NCI-H748 treated with DMSO at 0.1 percent for 48 hours (cell line): ENCODE data around the gene CCBE1.
A peak's percentile ranks its signal among the peaks of the same experiment; 100 is the strongest.

Experiments
- DNase-seq: peaks from one replicate; lab custom pipeline; 2025; lab: John Stamatoyannopoulos, UW

Gene CCBE1

DNA sequence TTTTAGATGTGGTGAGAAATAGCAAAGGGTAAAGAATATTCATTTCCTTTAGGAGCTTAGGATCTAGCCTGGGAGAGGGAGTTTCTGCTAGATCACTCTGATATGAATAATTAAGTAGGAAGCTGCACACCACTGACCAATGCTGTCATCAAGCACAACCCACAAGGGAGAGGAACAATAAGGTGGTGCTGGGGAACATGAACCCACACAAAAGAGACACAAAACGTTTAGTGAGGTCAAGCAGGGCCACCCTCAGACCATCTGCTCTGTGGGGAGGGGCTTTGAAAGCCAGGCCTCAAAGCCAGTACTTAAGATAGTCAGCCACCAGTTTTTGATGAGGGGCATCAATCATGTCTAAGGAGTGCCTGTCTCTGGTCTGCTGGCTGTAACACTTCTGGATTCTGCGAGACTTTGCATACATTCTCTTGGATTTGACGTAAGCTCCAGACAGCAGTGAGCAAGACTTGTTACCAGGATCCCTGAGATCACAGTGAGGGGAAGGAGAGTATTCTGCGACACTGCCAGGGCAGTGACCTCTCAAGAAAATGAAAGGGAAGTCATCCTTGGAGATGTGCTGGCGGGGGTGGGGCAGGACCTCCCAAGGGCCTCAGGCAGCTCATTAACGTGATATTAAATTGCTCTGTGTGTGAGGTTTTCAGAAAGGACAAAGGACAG, 127.0 kb downstream of the CCBE1 start:
- no peak for DNase-seq

DNA sequence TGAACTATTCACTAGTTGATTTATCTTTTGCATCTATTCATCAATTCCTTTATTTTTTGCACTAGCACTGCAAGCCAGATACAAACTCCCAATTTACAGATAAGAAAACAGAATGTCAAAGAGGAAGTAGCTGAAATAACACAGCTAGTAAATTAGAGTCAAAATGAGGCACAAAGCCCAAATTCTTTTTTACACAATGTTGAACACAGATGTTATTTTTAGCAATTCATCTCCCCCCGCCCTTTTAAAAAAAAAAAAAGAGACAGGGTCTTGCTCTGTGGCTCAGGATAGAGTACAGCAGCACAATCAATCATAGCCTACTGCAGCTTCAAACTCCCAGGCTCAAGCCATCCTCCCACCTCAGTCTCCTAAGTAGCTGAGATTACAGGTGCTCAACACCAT, 127.8 kb downstream of the CCBE1 start:
- no peak for DNase-seq

DNA sequence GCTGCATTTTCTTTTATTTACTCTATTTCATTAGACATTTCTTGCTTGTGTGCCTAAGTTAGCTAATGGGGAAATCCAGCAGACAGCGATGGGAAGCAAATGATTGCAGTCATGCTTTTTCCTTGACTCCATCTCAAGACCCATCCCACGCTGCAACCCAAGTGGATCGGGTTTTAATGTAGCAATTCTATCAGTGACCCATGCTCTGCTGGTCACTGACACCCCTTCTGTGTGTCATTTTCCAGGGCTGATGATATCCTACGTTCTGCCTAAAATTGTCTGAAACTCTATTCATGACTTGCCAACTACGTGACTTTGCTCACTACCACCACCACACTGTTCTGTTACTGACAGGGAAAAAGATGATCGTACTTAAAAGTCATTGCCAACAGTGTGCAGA, 129.8 kb downstream of the CCBE1 start:
- DNase-seq = no peak

DNA sequence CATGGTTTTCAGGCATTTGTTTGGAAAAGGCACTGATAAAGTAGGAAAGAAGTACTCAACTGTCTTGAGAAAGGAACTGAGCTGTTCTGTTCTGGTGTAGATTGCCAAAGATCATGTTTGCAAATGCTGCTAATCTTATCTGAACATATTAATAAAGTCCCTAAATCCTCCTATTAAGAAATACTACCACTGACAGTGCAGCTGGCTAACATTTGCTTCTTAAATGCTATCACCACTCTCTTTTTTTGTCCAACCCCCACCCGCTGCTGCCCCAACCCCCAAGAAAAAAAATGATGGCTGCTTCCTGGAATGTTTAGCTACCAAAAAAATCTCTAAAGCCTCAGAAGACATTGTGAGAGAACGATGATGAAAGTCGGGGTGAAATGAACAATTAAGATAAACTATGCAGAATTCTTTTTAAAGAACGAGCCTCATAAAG, 130.7 kb downstream of the CCBE1 start:
- no peak for DNase-seq

DNA sequence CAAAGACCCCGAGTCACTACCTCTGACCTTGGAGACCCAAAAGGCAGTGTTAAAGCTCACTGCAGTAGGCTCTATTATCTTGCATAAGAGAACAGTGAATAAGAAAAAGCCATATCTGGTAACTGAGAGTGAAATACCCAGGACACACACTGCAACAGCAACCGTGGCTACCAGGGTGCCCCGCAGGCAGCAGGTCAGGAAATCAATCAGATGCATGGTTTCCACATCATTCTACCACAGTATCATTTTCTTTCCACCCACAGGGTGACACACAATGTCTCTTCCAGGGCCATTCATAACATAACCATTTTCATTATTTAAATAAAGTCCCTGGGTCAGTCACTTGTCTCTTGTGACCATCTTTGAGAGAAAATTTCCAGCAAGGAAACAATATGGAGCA, 131.3 kb downstream of the CCBE1 start:
- no peak for DNase-seq

DNA sequence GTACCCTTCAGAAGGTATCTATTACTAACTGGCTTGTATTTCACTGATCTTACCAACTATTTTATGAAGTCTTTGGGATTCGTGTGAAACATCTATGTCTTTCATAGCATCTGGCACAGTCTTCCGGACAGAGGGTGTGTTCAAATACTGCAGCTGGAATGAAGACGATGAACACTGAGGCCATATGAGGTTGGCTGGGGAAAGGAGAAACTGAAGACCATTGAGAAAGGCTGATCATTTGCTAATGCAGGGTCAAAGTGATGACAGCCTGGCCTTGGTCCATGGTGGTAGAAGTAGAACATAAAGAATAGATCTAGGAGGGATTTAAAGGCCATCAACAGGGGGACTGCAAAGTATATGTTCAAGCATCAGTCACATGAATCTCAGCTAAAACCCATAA, 132.7 kb downstream of the CCBE1 start:
- DNase-seq = no peak

DNA sequence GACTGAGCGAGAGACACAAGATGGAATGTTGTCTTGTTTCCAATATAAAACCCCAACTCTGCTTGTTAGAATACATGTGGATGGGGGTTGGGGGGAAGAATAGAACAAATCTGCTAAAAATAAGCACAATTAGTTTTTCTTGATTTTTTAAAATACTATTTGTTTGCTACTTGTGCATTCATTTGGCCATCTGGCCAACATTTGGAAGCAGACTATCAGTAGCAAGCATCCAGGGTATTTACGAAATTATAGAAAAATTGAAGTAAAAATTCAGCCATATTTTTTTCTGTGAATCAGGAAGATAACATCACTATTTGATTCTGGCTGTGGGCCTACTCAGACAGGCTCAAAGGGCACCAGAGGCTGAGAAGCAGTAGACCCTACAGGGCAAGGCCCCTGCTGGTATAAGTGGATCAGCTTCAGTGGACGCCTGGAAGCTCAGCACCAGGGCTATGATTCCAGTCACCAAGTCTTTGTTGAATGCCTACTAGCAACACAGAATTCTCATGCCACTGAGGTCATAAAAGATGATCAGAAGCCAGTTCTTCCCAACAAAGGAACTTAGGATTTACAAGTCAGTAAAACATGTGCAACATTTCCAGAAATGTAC, 133.9 kb downstream of the CCBE1 start:
- DNase-seq = no peak

DNA sequence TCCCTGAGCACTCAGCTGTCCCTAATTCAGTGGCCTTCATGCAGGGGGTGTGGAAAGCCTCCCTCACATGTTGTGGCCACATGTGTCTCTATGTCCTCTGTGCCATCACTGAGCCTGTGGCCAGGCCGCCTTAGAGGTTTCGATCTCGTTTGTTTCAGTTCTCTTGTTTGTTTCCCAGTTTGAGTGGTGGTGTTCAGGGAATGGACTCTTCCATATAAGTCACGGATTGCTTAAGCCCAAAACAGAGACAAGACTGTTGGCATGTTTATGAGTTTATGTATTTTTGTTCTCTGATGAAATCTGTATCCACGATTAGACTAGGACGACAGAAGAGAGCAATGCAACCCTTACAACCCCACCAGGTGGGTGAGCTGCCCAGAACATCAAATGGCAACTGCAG, 134.5 kb downstream of the CCBE1 start:
- no peak for DNase-seq

DNA sequence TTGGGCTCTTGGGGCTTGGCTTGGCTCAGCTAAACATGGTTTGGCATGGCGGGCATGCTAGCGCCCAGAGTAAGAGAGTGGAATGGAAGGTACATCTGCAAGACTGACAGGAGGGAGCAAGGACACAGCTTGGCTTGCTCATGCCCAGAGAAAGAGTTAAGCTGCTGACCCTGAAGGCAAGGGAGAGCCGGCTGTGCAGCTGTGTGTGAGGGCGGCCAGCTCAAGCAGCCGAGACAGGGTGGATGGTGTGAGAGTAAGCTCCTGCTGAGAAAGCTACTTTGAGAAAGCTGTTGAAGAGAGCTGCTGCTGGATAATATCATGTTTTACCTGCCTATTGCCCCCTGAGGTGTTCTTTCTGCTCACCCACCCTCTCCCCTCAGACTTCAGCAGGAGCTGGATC, 135.6 kb downstream of the CCBE1 start:
- no peak for DNase-seq

DNA sequence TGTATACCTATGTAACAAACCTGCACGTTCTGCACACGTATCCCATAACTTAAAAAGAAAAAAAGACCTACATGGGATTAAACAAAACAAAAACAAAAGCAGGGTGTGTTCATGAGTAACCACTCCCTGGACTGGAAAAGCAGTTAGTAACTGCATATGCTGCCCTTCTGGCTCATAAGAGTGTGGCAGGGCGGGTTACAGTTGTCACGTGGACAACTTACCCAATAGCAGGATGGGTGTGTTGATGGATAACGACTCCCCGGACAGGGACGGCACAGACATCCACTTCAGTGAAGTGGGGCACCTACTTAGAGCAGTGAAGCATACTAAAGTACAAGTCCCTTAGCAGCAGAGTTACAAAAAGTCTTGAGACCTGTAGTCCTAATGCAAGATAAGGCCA, 136.7 kb downstream of the CCBE1 start:
- no peak for DNase-seq

DNA sequence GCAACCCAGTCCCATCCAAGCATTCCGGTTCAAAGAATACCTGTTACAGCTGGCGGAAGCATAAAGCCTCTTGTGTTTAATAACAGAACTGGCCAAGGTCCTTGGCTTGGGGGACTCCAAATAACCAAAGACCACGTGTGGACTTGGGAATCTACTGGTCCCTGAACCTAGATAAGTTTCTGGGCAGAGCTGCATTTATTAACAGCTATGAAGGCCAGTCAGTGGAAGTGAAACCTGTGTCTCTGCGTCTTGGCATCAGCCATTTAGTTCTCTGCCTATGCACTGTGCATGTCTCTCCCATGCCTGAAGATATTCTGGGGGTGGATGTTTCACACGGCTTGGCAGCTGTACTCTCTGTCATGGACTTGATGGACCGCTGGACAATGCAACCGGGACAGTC, 137.7 kb downstream of the CCBE1 start:
- DNase-seq = no peak

DNA sequence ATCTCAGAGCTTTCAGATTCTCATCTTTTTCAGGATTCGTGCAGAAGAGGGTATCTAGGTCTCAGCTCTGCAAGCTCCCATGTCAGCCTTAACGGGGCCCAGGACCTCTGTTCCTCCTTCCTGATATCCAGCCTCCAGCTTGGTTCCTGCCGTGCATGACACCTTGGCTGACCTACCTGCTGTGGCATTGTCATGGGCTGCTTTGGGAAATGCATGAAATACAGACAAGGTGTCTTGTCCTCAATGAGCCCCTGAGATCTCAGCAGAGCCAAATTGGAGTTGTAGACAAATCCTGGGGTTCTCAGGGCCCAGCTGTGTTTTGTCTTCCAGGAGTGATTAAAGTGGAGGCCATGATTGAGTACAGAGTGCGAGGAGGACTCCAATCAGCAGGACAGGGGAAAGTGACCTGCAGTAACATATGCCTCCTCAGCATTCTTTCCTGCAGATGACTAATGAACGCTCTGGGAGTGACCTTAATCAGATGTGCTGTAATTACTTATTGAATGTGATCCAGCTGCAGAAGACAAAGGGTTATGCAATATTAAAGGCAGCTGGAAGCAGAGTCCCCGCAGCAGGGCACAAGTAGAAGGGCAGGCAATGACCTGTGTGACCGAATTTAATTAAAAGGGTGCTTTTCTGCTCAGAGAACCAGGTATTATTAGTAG, 141.1 kb downstream of the CCBE1 start:
- DNase-seq = peak; percentile 33

DNA sequence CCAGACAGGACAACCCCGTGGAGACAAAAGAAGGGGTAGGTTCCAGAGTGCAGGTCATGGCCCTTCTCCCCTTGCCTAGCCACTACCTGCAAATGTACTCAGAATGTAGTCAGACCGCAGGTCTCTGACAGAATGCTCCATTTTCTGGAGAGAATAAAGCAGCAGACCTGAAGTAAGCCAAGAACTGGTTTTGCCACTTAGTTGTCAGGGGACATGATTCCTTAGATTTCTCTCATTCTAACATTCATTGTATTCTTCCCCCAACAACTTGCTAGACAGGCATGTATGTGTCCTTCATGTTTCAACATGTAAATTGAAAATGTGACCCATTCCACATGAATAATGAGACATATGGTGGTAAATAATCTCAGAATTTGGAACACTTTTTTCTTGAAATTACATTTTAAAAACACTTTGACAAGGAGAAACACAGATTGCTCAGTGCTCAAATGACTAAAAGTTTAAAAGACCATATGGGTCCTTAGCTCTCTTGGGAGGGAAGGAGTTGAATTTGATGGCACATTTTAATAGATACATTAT, 142.4 kb downstream of the CCBE1 start:
- no peak for DNase-seq

DNA sequence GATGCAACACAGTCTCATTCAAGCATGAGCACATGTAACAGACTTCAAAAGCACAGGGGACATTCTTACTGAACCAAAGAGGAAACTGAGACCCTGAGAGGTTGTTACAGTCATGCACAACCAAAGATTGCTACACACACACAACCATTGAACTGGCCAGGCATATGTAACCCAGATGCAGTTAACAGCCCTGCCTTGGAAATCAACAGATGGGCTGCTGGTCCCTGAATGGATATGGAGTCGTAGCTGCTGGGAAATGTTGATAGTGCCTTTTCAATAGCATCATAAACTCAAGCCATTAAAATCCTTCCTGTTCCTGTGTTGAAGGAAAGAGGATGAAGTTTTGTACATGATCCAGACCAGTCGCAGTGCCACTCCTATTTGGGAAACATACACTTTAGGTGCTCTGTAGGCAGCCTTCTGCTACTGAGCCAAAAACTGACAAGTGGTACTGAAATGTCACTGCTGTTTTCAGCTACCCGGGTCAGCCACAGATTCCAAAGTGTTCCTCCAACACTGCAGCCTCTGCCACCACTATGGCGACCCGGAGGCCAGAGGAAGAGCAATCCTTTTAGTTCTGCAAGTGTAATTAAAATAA, 143.9 kb downstream of the CCBE1 start:
- no peak for DNase-seq

DNA sequence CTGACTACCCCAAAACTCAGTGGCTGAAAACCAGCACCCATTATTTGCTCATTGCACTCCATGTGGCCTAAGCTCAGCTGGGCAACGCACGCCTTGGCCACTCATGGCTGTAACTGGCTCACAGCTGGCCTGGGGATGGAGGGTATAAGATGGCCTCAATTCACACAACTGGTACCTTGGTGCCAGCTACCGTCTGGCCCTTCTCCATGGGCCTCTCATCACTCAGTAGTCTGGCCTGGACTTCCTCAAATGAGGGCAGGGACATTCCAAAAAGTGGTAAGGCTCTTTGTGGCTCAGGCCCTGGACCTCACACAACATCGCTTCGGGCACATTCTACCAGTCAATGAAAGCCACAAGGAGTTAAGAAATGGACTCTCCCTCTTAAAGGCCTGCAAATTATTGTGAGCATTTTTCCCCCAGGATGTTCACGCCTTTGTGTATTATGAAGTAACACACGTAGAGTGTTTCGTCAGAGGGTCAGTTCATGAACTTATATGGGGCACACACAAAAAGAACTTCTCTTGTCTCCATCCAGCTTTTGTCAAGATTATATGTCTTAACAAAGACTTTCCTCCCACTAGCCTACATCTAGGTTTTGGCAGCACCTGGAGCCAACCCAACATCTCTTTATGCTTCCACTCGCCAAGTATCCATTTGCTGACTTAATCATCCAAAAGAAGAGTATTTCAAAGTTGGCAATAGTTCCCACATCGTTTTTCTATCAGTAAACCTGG, 145.2 kb downstream of the CCBE1 start:
- no peak for DNase-seq

DNA sequence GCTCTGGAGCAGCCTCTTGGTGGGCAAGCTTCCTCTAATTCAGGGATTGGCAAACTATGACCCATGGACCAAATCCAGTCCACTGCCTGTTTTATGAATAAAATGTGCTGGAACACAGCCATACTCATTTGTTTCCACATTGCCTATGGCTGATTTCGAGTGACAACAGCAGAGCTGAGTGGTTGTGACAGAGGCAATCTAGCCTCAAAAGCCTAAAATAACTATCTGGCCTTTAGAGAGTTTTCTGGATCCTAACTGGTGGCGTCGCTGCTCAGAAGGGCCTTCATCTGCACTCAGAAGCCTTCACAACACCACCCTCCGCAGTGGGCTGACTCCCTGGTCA, 147.1 kb downstream of the CCBE1 start:
- no peak for DNase-seq

DNA sequence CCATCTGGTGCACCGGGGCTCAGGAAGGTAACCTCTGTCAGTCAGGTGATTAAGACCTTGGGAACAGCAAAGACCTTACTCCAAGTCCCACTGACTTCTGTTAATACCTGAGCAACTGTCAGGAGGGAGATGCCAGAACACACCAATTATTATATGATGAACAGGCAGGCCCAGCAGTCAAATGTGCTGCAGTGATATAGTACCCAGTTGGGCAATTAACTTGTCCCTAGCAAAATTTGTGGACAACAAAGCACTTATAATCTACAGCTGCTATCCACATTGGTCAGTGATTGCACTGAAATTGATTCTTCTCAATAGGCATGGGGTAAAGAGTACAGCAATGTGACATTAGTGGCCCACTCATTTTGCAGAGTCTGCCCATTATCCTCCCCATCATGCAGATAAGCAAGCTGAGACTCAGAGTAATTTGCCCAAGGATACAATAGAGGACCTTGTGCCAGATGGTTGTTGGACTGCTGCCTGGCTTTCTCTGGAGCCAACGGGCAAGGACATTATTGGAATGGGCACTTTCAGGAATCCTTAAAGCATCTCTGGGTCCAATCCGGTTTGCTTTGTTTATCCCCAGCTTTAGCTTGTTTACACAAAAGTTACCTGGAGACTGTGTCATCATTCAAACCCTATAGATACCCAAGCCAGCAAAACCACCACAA, 147.6 kb downstream of the CCBE1 start:
- no peak for DNase-seq

DNA sequence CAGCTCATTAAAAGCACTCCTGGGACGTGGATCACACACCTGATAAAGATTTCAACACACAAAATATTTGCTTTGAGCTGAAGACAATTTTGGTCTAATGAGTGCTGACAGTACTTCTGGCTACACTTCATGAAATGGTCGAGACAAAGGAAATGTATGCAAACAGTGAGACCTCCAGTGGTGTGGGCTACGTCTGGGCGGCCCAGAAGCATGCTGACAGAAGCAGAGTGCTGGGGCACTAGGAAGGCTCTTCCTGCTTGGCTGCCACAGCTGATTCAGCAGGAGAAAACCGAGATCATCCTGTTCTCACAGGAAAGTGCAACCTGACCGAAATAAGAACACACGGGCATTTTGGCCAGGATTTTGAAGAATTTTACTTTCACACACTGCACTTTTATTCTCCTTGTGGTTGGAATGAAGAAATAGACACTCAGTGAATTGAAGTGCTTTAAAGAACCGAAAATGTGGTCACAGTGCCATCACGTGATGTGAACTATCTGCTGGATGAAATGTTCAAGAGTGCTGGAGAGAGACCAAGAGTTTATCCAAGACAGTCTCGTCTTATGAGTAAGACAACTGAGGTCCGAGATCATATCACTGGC, 149.5 kb downstream of the CCBE1 start:
- peak; percentile 38 for DNase-seq

DNA sequence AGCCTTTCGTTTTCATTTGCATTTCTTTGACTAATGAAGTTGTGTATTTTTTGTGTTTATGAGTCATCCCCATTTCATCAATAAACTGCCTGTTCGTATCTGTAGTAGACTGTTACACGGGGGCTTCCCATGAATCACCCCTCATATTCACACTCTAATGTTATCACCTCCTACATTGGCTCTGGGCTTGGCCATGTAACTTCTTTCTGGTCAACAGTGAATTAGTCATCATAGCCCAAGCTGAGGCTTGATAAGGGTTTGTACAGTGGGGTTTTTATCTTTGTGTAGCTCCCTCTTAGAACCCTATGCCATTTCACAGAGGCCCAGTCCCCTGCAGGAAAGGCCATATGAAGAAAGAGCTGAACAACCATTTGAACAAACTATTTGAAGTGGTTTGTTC, 151.0 kb downstream of the CCBE1 start:
- no peak for DNase-seq

DNA sequence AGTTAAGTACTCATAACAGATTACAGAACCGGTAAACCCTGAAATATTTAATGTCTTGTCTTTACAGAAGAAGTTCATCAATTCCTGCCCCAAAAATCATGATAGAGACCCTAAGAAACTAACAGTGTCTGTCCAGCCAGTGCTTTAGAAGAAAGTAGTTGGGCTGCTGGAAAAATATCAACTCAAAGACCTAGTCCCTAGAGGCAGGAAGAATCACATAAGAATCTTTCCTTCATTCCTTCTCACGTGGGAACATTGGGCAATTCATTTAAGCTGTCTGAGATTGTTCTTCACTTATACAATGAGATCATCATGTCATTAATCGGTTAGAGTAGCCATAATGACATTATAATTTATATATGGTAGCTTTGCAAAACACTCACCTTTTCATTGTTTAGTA, 156.4 kb downstream of the CCBE1 start:
- no peak for DNase-seq

DNA sequence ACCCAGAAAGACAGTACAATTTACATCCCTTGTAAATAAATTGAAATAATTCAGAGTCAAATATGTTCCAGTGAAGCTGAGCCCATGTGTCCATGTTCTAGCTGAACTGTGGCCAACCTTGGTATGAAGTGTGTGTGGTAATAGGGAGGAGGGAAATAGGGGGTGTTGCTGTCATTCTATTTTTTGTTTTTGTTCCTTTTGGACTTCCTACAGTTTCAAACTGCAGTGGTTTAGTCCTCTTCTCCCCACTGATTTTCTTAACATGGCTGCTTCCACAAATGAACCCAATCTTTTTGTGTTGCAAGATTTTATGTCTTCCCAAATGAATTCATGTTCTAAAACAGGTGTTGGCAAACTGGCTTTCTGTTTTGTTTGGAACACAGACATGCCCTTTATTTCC, 156.9 kb downstream of the CCBE1 start:
- no peak for DNase-seq
